B cell (primary cell): ENCODE data around the gene IKZF1. TPM values are rescaled to one million over a fixed set of nuclear protein-coding genes. Genes with fewer than 3 reads are reported as not detected.
A peak's percentile ranks its signal among the peaks of the same experiment; 100 is the strongest.

Source experiments
- ATAC-seq: fragments of 200-7000 bp; cut with Tn5 transposase; one replicate; pipeline ENCODE4 v1.10.0; 2021; ENCODE audit warnings: low read depth, mild to moderate bottlenecking, moderate number of reproducible peaks, moderate library complexity
- CTCF ChIA-PET: fragments of 350-600 bp; sonication (Branson Sonifier 250); formaldehyde crosslinking; loops from one replicate; lab custom pipeline; 2021; ENCODE audit warnings: antibody characterized with exemption, inconsistent platforms; lab: Charles Lee
- POLR2A ChIA-PET: fragments of 350-600 bp; sonication (Branson Sonifier 250); formaldehyde crosslinking; loops from one replicate; lab custom pipeline; 2021; ENCODE audit warnings: antibody characterized with exemption; lab: Charles Lee
- DNase-seq: peaks from one replicate; pipeline ENCODE4 v3.0.0; 2013
- H2AFZ ChIP-seq: 2 replicates; pipeline ENCODE4 v1.6.1; 2012; ENCODE audit warnings: mild to moderate bottlenecking, low read depth, low read length; ENCODE audit not compliant: insufficient read depth, poor library complexity, severe bottlenecking
- H3K27ac ChIP-seq, 2 donors: 1 replicate in 1 of 2; 2 replicates in 1 of 2; pipeline ENCODE4 v1.5.1; 2012 to 2013; ENCODE audit warnings: low read length in 2 of 2, mild to moderate bottlenecking in 2 of 2, moderate library complexity in 1 of 2
- H3K27me3 ChIP-seq, 4 experiments: fragments of 200-600 bp in 1 of 4; sonication (generic) in 1 of 4; replicated peaks in 1 of 4; 1 replicate in 2 of 4; 2 replicates in 2 of 4; pipeline versions ENCODE4 v1.6.1 to v1.7.0; 2013 to 2016; ENCODE audit warnings: low read length in 3 of 4, mild to moderate bottlenecking in 2 of 4, mixed read lengths in 1 of 4, moderate library complexity in 1 of 4; ENCODE audit not compliant: insufficient read depth in 4 of 4, control insufficient read depth in 3 of 4; ENCODE audit errors: control extremely low read depth in 1 of 4
- H3K36me3 ChIP-seq, 2 experiments: replicated peaks in 1 of 2; 1 replicate in 1 of 2; 2 replicates in 1 of 2; pipeline versions ENCODE4 v1.6.1 to v1.7.1; 2013; ENCODE audit warnings: low read length in 1 of 2; ENCODE audit not compliant: insufficient read depth in 2 of 2, control insufficient read depth in 1 of 2; ENCODE audit errors: control extremely low read depth in 1 of 2, extremely low read depth in 1 of 2
- H3K4me1 ChIP-seq, 2 donors: fragments of 200-600 bp in 1 of 2; sonication (generic) in 1 of 2; 1 replicate in 1 of 2; 2 replicates in 1 of 2; pipeline versions ENCODE4 v1.5.1 to v1.6.1; 2013 to 2017; ENCODE audit warnings: low read length in 2 of 2; ENCODE audit not compliant: control insufficient read depth in 2 of 2, insufficient read depth in 2 of 2
- H3K4me2 ChIP-seq: replicated peaks from 2 replicates; pipeline ENCODE3; 2012; ENCODE audit warnings: mild to moderate bottlenecking, low read depth, low read length; ENCODE audit not compliant: poor library complexity, severe bottlenecking
- H3K4me3 ChIP-seq, 5 experiments: fragments of 200-600 bp in 1 of 5; sonication (generic) in 1 of 5; 1 replicate in 3 of 5; 2 replicates in 2 of 5; pipeline versions ENCODE4 v1.5.1 to v1.7.0; 2011 to 2016; ENCODE audit warnings: low read length in 4 of 5, mild to moderate bottlenecking in 4 of 5, low read depth in 2 of 5, control low read depth in 1 of 5, moderate library complexity in 1 of 5; ENCODE audit not compliant: insufficient read depth in 1 of 5; ENCODE audit errors: control extremely low read depth in 1 of 5, extremely low read depth in 1 of 5
- H3K79me2 ChIP-seq: fragments of 200-600 bp; sonication (generic); one replicate; pipeline ENCODE4 v1.6.0; 2016; ENCODE audit warnings: low read length; ENCODE audit not compliant: control insufficient read depth, insufficient read depth
- H3K9ac ChIP-seq: fragments of 200-600 bp; sonication (generic); 2 replicates; pipeline ENCODE4 v1.6.1; 2017; ENCODE audit warnings: mild to moderate bottlenecking, low read length, moderate library complexity
- H3K9me3 ChIP-seq, 3 donors: one replicate each; pipeline versions ENCODE4 v1.6.1 to v1.7.1; 2013; ENCODE audit warnings: low read length in 2 of 3; ENCODE audit not compliant: control insufficient read depth in 2 of 3, insufficient read depth in 1 of 3; ENCODE audit errors: control extremely low read depth in 1 of 3
- H4K20me1 ChIP-seq: 2 replicates; pipeline ENCODE4 v1.6.0; 2012; ENCODE audit warnings: mild to moderate bottlenecking, low read length; ENCODE audit not compliant: insufficient read depth, control insufficient read depth, poor library complexity, severe bottlenecking
- H3K27ac Mint-ChIP-seq: one replicate; pipeline ENCODE4 v1.8.0; 2021; ENCODE audit warnings: mixed read lengths
- H3K27me3 Mint-ChIP-seq: one replicate; pipeline ENCODE4 v1.8.0; 2021; ENCODE audit warnings: mixed read lengths
- H3K4me1 Mint-ChIP-seq: one replicate; pipeline ENCODE4 v1.8.0; 2021; ENCODE audit warnings: mixed read lengths
- H3K4me3 Mint-ChIP-seq: one replicate; pipeline ENCODE4 v1.8.0; 2021; ENCODE audit warnings: mixed read lengths
- H3K9me3 Mint-ChIP-seq: one replicate; pipeline ENCODE4 v1.8.0; 2022; ENCODE audit warnings: mixed read lengths; ENCODE audit not compliant: insufficient read depth
- EZH2 ChIP-seq: IDR thresholded peaks from 2 replicates; pipeline ENCODE4 v1.6.1; 2012; ENCODE audit warnings: borderline replicate concordance, low read depth, mild to moderate bottlenecking, moderate library complexity, low read length; ENCODE audit not compliant: insufficient read depth, poor library complexity, severe bottlenecking
- WGBS: methylation state at CpG from one replicate; pipeline ENCODE4 v1.1.5; 2013; ENCODE audit warnings: missing lambda C conversion rate; ENCODE audit not compliant: insufficient coverage; 5-methylcytosine and 5-hydroxymethylcytosine counted together
- intact Hi-C: fragments of 100-400 bp; cut with micrococcal nuclease; formaldehyde crosslinking; loops from one replicate; pipeline ENCODE4 v1.10.0; 2022
- polyA plus RNA-seq: library from polyadenylated mRNA; depleted of rRNA; stranded (reverse); fragments of >200 nt; gene quantifications from 2 replicates; pipeline ENCODE4 v1.2.3, GENCODE V29; 2012
- total RNA-seq, 2 donors: library from RNA; stranded (reverse); fragments of 120-200 nt in 1 of 2; gene quantifications; 1 replicate in 1 of 2; 2 replicates in 1 of 2; pipeline versions ENCODE4 v1.2.3 to v1.2.4, GENCODE V29; 2013 to 2022
- TF ChIP-seq, protein P1 (sequence below): fragments of 200-600 bp; IDR thresholded peaks from one replicate; pipeline ENCODE4 v1.8.0; 2022; ENCODE audit warnings: antibody characterized with exemption, mild to moderate bottlenecking

IKZF1 gene
- total and polyA plus RNA-seq, 2 donors (not counting 1 experiment from before 2014, with no cell fraction given) = 199 to 254 TPM

DNA sequence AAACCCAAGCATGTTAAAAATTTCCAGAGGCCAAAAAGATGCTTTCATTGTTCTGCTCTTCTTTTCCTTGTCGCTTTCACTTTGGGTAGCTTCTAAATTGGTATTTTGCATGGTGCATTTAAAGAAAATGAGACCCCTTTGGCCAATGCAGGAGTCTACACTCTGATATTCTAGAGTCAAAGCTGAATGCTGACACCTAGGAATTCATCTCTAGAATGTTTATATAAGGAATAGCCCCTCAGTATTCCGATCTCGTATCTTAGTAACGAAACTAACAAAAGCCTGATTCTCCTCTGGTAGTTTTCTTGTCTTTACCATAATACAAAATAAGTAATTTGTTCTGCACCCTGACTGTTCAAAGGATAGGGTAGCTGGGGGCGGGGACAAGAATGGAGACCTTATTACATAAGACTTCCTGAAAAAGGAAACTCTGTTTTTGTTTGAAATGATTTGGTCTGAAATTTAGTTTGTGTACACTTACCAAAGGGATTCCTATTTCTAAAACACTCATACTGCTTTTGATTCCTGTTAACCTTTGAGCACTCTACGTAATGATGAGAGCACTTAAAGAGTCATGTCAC lies 17.1 kb downstream of the IKZF1 start:
- H3K36me3 ChIP-seq = peaks cover 36 to 76% of the 10 kb centered on the region in 2 experiments
- no peak for ATAC-seq
- TF ChIP-seq EZH2 = no peak
- TF ChIP-seq, protein P1, sequence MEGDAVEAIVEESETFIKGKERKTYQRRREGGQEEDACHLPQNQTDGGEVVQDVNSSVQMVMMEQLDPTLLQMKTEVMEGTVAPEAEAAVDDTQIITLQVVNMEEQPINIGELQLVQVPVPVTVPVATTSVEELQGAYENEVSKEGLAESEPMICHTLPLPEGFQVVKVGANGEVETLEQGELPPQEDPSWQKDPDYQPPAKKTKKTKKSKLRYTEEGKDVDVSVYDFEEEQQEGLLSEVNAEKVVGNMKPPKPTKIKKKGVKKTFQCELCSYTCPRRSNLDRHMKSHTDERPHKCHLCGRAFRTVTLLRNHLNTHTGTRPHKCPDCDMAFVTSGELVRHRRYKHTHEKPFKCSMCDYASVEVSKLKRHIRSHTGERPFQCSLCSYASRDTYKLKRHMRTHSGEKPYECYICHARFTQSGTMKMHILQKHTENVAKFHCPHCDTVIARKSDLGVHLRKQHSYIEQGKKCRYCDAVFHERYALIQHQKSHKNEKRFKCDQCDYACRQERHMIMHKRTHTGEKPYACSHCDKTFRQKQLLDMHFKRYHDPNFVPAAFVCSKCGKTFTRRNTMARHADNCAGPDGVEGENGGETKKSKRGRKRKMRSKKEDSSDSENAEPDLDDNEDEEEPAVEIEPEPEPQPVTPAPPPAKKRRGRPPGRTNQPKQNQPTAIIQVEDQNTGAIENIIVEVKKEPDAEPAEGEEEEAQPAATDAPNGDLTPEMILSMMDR = no peak
- H3K9me3 Mint-ChIP-seq = no peaks in the 10 kb centered on the region
- no CpG with 5 or more reads among the region's 6 CpGs for whole genome bisulfite sequencing
- peaks cover 57 to 62% of the 10 kb centered on the region in 2 donors for H3K4me1 ChIP-seq
- H3K4me3 ChIP-seq = no peak overlapping the region
- H3K27ac ChIP-seq = peak overlapping the region in 1 of 2 donors; percentile 64
- ChIA-PET CTCF (interaction anchor here (0.9 to 5.3 kb wide), 8 partner anchors 11 to 187 kb away, joined by 3 to 49 read pairs (median 4); partner anchors contain the start of gene IKZF1), POLR2A (interaction anchor here (1.2 kb wide), 1 partner anchor 14 kb away, joined by 3 read pairs; no protein-coding TSS in a partner anchor)
- H3K4me1 Mint-ChIP-seq = peaks cover 80% of the 10 kb centered on the region
- H3K27me3 Mint-ChIP-seq = no peaks in the 10 kb centered on the region
- peaks cover 100% of the 10 kb centered on the region for H3K79me2 ChIP-seq
- H3K27me3 ChIP-seq = no peaks in the 10 kb centered on the region
- H3K4me3 Mint-ChIP-seq = peak overlapping the region; percentile 10
- DNase-seq = no peak
- peaks cover 24% of the 10 kb centered on the region for H4K20me1 ChIP-seq
- H3K27ac Mint-ChIP-seq = peak overlapping the region; percentile 28
- intact Hi-C loops = no loop called here
- no peak overlapping the region for H2AFZ ChIP-seq
- no peak overlapping the region for H3K9ac ChIP-seq
- peak overlapping the region; percentile 11 for H3K4me2 ChIP-seq
- H3K9me3 ChIP-seq = no peaks in the 10 kb centered on the region

DNA sequence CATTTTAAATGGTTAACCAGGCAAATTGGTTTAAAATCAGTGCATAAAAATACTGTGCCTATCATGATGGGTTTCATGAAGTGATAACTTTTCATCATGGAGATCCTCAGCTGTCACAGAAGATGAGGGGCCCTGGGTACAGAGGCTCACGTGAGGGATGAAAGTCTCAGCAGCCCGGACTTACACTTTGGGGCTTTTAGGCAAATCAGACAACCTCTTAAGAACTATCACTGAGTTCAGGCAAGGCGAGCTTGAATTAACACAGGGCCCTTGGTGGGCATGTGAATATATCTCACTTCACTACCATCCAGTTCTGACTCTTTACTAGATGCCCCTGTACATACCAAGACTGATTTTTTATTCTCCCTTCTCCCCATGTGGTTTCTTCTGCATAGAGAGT lies 19.6 kb downstream of the IKZF1 start:
- WGBS = no CpG with 5 or more reads among the region's 3 CpGs
- Histone ChIP-seq H3K9ac (no peak overlapping the region), H3K4me3 (no peak overlapping the region), H3K27ac (peak overlapping the region in 1 of 2 donors; percentile 64), H3K9me3 (no peaks in the 10 kb centered on the region), H3K4me1 (peaks cover 54 to 56% of the 10 kb centered on the region in 2 donors), H2AFZ (no peak overlapping the region), H3K79me2 (peaks cover 93% of the 10 kb centered on the region), H4K20me1 (peaks cover 23% of the 10 kb centered on the region), H3K4me2 (no peak overlapping the region), H3K27me3 (no peaks in the 10 kb centered on the region), H3K36me3 (peaks cover 39 to 95% of the 10 kb centered on the region in 2 experiments)
- H3K27ac Mint-ChIP-seq = peak overlapping the region; percentile 67
- ChIA-PET CTCF (interaction anchor here (1.0 to 2.2 kb wide), 2 partner anchors 17 to 44 kb away, joined by 4 to 9 read pairs; no protein-coding TSS in a partner anchor), POLR2A (no interaction called here)
- no peaks in the 10 kb centered on the region for H3K9me3 Mint-ChIP-seq
- intact Hi-C loops = no loop called here
- peaks cover 78% of the 10 kb centered on the region for H3K4me1 Mint-ChIP-seq
- TF ChIP-seq, protein P1 = no peak
- no peak for TF ChIP-seq EZH2
- no peak for ATAC-seq
- no peak for DNase-seq
- H3K4me3 Mint-ChIP-seq = no peak overlapping the region
- H3K27me3 Mint-ChIP-seq = no peaks in the 10 kb centered on the region
